ENCODE data around the gene MMP25. TPM values are rescaled to one million over a fixed set of nuclear protein-coding genes. Genes with fewer than 3 reads are reported as not detected.

The MMP25 gene
- total RNA-seq, 1 experiment from 2014 or later: 49.0 TPM

DNA sequence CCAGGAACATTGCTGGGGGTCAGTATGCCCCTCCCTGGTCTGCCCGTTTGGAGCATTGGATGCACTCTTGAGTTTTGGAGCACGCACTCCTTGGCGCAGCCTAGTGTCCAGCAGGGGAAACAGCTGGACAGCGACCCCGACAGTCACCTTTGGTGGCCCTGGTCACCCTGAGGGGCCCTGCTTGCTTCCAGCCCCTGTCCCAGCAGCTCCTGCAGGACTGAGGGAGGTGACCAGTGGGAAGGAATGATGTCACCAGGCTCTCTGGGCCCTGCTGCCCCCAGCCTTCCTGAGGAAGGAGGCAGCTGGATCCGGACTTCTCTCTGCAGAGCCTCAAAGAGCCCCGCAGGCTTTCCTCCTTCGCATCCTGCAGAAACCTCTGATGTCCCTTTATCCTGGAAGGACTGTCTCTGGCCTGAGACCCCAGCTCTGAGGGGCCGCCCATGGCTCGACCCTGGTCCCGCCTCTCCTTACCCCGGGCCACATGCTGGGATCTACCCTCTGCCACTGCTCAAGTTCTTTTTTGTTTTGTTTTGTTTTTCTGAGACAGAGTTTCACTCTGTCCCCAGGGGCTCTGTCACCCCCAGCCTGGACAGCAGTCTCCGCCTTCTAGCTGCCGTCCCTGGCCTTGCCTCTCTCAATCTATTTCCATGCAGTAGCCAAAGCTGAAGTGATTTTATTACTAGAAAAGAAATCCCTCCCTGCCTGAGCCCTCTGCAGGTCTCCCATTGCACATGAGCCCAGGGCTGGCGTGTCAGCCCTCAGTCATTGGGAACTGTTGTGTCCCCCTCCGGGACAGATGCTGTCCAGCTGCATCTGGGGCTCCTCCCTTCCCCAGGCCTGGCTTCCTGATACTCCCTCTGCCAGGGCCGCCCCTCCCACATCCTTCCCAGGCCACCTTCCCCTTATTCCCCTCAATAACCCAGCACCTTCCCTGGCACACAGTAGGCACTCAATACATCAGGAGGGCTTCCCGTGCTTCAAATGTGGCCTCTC, 41.2 kb downstream of the MMP25 start (continued):
- TF ChIP-seq, protein P1, sequence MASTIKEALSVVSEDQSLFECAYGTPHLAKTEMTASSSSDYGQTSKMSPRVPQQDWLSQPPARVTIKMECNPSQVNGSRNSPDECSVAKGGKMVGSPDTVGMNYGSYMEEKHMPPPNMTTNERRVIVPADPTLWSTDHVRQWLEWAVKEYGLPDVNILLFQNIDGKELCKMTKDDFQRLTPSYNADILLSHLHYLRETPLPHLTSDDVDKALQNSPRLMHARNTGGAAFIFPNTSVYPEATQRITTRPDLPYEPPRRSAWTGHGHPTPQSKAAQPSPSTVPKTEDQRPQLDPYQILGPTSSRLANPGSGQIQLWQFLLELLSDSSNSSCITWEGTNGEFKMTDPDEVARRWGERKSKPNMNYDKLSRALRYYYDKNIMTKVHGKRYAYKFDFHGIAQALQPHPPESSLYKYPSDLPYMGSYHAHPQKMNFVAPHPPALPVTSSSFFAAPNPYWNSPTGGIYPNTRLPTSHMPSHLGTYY (CRISPR knock-in tag; IDR thresholded peaks at IDR 0.05): no peak
- TF ChIP-seq TEAD1 (CRISPR knock-in tag; IDR thresholded peaks at IDR 0.05) (0 out of 2 replicates have a peak, but pooled peaks have one; percentile 66), TCF7 (CRISPR knock-in tag; IDR thresholded peaks at IDR 0.05; ENCODE audit: low read depth) (0 out of 2 replicates have a peak, but pooled peaks have one; percentile 36), RORB (CRISPR knock-in tag; IDR thresholded peaks at IDR 0.05) (no peak)
- TF ChIP-seq, protein P2, sequence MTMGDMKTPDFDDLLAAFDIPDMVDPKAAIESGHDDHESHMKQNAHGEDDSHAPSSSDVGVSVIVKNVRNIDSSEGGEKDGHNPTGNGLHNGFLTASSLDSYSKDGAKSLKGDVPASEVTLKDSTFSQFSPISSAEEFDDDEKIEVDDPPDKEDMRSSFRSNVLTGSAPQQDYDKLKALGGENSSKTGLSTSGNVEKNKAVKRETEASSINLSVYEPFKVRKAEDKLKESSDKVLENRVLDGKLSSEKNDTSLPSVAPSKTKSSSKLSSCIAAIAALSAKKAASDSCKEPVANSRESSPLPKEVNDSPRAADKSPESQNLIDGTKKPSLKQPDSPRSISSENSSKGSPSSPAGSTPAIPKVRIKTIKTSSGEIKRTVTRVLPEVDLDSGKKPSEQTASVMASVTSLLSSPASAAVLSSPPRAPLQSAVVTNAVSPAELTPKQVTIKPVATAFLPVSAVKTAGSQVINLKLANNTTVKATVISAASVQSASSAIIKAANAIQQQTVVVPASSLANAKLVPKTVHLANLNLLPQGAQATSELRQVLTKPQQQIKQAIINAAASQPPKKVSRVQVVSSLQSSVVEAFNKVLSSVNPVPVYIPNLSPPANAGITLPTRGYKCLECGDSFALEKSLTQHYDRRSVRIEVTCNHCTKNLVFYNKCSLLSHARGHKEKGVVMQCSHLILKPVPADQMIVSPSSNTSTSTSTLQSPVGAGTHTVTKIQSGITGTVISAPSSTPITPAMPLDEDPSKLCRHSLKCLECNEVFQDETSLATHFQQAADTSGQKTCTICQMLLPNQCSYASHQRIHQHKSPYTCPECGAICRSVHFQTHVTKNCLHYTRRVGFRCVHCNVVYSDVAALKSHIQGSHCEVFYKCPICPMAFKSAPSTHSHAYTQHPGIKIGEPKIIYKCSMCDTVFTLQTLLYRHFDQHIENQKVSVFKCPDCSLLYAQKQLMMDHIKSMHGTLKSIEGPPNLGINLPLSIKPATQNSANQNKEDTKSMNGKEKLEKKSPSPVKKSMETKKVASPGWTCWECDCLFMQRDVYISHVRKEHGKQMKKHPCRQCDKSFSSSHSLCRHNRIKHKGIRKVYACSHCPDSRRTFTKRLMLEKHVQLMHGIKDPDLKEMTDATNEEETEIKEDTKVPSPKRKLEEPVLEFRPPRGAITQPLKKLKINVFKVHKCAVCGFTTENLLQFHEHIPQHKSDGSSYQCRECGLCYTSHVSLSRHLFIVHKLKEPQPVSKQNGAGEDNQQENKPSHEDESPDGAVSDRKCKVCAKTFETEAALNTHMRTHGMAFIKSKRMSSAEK (CRISPR knock-in tag; IDR thresholded peaks at IDR 0.05; ENCODE audit: borderline replicate concordance): no peak
- TF ChIP-seq, protein P3, sequence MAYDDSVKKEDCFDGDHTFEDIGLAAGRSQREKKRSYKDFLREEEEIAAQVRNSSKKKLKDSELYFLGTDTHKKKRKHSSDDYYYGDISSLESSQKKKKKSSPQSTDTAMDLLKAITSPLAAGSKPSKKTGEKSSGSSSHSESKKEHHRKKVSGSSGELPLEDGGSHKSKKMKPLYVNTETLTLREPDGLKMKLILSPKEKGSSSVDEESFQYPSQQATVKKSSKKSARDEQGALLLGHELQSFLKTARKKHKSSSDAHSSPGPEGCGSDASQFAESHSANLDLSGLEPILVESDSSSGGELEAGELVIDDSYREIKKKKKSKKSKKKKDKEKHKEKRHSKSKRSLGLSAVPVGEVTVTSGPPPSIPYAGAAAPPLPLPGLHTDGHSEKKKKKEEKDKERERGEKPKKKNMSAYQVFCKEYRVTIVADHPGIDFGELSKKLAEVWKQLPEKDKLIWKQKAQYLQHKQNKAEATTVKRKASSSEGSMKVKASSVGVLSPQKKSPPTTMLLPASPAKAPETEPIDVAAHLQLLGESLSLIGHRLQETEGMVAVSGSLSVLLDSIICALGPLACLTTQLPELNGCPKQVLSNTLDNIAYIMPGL (CRISPR knock-in tag; IDR thresholded peaks at IDR 0.05): 0 out of 2 replicates have a peak, but pooled peaks have one; percentile 22
- TF ChIP-seq, protein P4, sequence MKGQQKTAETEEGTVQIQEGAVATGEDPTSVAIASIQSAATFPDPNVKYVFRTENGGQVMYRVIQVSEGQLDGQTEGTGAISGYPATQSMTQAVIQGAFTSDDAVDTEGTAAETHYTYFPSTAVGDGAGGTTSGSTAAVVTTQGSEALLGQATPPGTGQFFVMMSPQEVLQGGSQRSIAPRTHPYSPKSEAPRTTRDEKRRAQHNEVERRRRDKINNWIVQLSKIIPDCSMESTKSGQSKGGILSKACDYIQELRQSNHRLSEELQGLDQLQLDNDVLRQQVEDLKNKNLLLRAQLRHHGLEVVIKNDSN (CRISPR knock-in tag; IDR thresholded peaks at IDR 0.05): no peak
- TF ChIP-seq, protein P5, sequence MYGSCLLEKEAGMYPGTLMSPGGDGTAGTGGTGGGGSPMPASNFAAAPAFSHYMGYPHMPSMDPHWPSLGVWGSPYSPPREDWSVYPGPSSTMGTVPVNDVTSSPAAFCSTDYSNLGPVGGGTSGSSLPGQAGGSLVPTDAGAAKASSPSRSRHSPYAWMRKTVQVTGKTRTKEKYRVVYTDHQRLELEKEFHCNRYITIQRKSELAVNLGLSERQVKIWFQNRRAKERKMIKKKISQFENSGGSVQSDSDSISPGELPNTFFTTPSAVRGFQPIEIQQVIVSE (CRISPR knock-in tag; IDR thresholded peaks at IDR 0.05; ENCODE audit: borderline replicate concordance): no peak
- TF ChIP-seq, protein P6, sequence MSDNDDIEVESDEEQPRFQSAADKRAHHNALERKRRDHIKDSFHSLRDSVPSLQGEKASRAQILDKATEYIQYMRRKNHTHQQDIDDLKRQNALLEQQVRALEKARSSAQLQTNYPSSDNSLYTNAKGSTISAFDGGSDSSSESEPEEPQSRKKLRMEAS (CRISPR knock-in tag; IDR thresholded peaks at IDR 0.05): no peak
- TF ChIP-seq, protein P7, sequence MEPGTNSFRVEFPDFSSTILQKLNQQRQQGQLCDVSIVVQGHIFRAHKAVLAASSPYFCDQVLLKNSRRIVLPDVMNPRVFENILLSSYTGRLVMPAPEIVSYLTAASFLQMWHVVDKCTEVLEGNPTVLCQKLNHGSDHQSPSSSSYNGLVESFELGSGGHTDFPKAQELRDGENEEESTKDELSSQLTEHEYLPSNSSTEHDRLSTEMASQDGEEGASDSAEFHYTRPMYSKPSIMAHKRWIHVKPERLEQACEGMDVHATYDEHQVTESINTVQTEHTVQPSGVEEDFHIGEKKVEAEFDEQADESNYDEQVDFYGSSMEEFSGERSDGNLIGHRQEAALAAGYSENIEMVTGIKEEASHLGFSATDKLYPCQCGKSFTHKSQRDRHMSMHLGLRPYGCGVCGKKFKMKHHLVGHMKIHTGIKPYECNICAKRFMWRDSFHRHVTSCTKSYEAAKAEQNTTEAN (CRISPR knock-in tag; IDR thresholded peaks at IDR 0.05): no peak

DNA sequence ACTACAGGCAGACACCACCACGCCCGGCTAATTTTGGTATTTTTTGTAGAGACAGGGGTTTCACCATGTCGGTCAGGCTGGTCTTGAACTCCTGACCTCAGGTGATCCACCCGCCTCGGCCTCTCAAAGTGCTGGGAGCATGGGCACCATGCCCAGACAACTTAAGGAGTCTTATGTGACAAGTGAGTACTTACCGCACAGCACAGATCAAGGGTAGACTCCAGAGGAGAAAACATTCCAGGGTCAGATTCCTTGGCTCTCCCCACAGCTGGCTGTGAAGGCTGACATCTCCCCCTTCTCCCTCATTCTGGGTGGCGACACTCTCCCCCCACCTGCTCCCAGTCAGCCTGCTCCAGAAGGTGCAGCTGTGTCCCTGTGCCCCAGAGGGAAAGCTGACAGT, 42.1 kb downstream of the MMP25 start:
- H3K36me3 Mint-ChIP-seq: peaks cover 38% of the 10 kb centered on the region
- H3K27ac Mint-ChIP-seq: peak overlapping the region; percentile 84
- DNase-seq (ENCODE audit: low spot score): no peak
- H3K27me3 Mint-ChIP-seq (ENCODE audit: low read depth): no peaks in the 10 kb centered on the region
- no peak overlapping the region for H3K4me3 Mint-ChIP-seq
- H3K4me1 Mint-ChIP-seq: peaks cover 28% of the 10 kb centered on the region
- ATAC-seq: no peak
- no peaks in the 10 kb centered on the region for H3K9me3 Mint-ChIP-seq
- ChIA-PET CTCF (interaction anchor here (0.8 to 5.2 kb wide), 5 partner anchors 13 to 43 kb away, joined by 3 to 52 read pairs (median 13); no protein-coding TSS in a partner anchor), POLR2A (interaction anchor here (1.0 to 1.7 kb wide), 3 partner anchors 10 to 41 kb away, joined by 3 to 12 read pairs (median 3); partner anchors contain the start of gene ZSCAN10)
- TF ChIP-seq NFYB (CRISPR knock-in tag; conservative IDR thresholded peaks at IDR 0.05; ENCODE audit: low read depth) (no peak), GRHL2 (CRISPR knock-in tag; IDR thresholded peaks at IDR 0.05; ENCODE audit: insufficient replicate concordance, severe bottlenecking) (no peak), ZNF396 (CRISPR knock-in tag; IDR thresholded peaks at IDR 0.05; ENCODE audit: borderline replicate concordance) (no peak), ATF1 (CRISPR knock-in tag; IDR thresholded peaks at IDR 0.05) (no peak), SOX15 (CRISPR knock-in tag; IDR thresholded peaks at IDR 0.05) (no peak), IRF2 (CRISPR knock-in tag; IDR thresholded peaks at IDR 0.05; ENCODE audit: borderline replicate concordance, low read depth) (no peak), CREB1 (CRISPR knock-in tag; IDR thresholded peaks at IDR 0.05) (no peak), GABPB1 (CRISPR knock-in tag; IDR thresholded peaks at IDR 0.05) (no peak), NFATC4 (CRISPR knock-in tag; IDR thresholded peaks at IDR 0.05) (no peak)
- TF ChIP-seq, protein P8, sequence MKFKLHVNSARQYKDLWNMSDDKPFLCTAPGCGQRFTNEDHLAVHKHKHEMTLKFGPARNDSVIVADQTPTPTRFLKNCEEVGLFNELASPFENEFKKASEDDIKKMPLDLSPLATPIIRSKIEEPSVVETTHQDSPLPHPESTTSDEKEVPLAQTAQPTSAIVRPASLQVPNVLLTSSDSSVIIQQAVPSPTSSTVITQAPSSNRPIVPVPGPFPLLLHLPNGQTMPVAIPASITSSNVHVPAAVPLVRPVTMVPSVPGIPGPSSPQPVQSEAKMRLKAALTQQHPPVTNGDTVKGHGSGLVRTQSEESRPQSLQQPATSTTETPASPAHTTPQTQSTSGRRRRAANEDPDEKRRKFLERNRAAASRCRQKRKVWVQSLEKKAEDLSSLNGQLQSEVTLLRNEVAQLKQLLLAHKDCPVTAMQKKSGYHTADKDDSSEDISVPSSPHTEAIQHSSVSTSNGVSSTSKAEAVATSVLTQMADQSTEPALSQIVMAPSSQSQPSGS (CRISPR knock-in tag; IDR thresholded peaks at IDR 0.05; ENCODE audit: borderline replicate concordance, low read depth): no peak
- TF ChIP-seq, protein P7 (CRISPR knock-in tag; IDR thresholded peaks at IDR 0.05): no peak

Measured in WTC11 (cell line).